Hepatocyte (in vitro differentiated cells): ENCODE data around the gene AMPD2.

Experiments
- CTCF ChIP-seq: fragments of 200-600 bp; sonication (generic); IDR thresholded peaks from 2 replicates; pipeline ENCODE4 v1.5.1; 2016; ENCODE audit warnings: antibody characterized with exemption, mild to moderate bottlenecking; ENCODE audit not compliant: poor library complexity
- EZH2phosphoT487 ChIP-seq: fragments of 200-600 bp; sonication (generic); IDR thresholded peaks from one replicate; pipeline ENCODE4 v1.6.1; 2018; ENCODE audit warnings: antibody characterized with exemption, mild to moderate bottlenecking, low read depth, moderate library complexity; ENCODE audit not compliant: unreplicated experiment, severe bottlenecking

GRCh38 chr1:109667452-109668122, 48.0 kb downstream of the AMPD2 start, which contains the start of gene GSTM2:
- TF ChIP-seq EZH2phosphoT487 (no peak), CTCF (no peak)
